Activated CD4-positive, alpha-beta T cell treated with anti-CD3 and anti-CD28 coated beads, Interleukin-2, amount 10 ng/mL, durations not matched to agents 7 days and 5 days (primary cell): ENCODE measurements around the gene TFF1. TPM values are rescaled to one million over a fixed set of nuclear protein-coding genes. Genes with fewer than 3 reads are reported as not detected.

ENCODE experiments used
- CTCF ChIA-PET: fragments of 350-600 bp; sonication (Branson Sonifier 250); formaldehyde crosslinking; loops from one replicate; lab custom pipeline; 2021; ENCODE audit warnings: antibody characterized with exemption; lab: Charles Lee
- POLR2A ChIA-PET: fragments of 350-600 bp; sonication (Branson Sonifier 250); formaldehyde crosslinking; loops from one replicate; lab custom pipeline; 2021; ENCODE audit warnings: antibody characterized with exemption; lab: Charles Lee
- DNase-seq: peaks from one replicate; pipeline ENCODE4 v3.0.0-alpha.2; 2020
- H3K27ac Mint-ChIP-seq: one replicate; pipeline ENCODE4 v1.8.0; 2021; ENCODE audit warnings: mild to moderate bottlenecking, moderate library complexity, mixed read lengths
- H3K27me3 Mint-ChIP-seq: one replicate; pipeline ENCODE4 v1.8.0; 2021; ENCODE audit warnings: mixed read lengths
- H3K36me3 Mint-ChIP-seq: one replicate; pipeline ENCODE4 v1.8.0; 2021; ENCODE audit warnings: low read depth, mixed read lengths
- H3K4me1 Mint-ChIP-seq: one replicate; pipeline ENCODE4 v1.8.0; 2021; ENCODE audit warnings: mixed read lengths
- H3K4me3 Mint-ChIP-seq: one replicate; pipeline ENCODE4 v1.8.0; 2021; ENCODE audit warnings: mild to moderate bottlenecking, moderate library complexity, mixed read lengths
- H3K9me3 Mint-ChIP-seq: one replicate; pipeline ENCODE4 v1.8.0; 2021; ENCODE audit warnings: mixed read lengths
- total RNA-seq, 2 experiments: library from RNA; stranded (reverse); gene quantifications; one replicate each; pipeline ENCODE4 v1.2.3, GENCODE V29; 2021

TFF1 gene
- total RNA-seq, 2 experiments from 2014 or later: not detected

GRCh38 chr21:42352441-42353095 is 13.8 kb downstream of the TFF1 start:
- no peak for DNase-seq
- H3K9me3 Mint-ChIP-seq: peaks cover 22% of the 10 kb centered on the region
- peaks cover 2% of the 10 kb centered on the region for H3K4me1 Mint-ChIP-seq
- H3K27me3 Mint-ChIP-seq: peaks cover 5% of the 10 kb centered on the region
- peaks cover 3% of the 10 kb centered on the region for H3K36me3 Mint-ChIP-seq
- no peak overlapping the region for H3K4me3 Mint-ChIP-seq
- ChIA-PET POLR2A (no interaction called here), CTCF (interaction anchor here (0.9 to 1.5 kb wide), 3 partner anchors 10 to 42 kb away, joined by 3 to 4 read pairs (median 3); no protein-coding TSS in a partner anchor)
- H3K27ac Mint-ChIP-seq: no peak overlapping the region

DNA sequence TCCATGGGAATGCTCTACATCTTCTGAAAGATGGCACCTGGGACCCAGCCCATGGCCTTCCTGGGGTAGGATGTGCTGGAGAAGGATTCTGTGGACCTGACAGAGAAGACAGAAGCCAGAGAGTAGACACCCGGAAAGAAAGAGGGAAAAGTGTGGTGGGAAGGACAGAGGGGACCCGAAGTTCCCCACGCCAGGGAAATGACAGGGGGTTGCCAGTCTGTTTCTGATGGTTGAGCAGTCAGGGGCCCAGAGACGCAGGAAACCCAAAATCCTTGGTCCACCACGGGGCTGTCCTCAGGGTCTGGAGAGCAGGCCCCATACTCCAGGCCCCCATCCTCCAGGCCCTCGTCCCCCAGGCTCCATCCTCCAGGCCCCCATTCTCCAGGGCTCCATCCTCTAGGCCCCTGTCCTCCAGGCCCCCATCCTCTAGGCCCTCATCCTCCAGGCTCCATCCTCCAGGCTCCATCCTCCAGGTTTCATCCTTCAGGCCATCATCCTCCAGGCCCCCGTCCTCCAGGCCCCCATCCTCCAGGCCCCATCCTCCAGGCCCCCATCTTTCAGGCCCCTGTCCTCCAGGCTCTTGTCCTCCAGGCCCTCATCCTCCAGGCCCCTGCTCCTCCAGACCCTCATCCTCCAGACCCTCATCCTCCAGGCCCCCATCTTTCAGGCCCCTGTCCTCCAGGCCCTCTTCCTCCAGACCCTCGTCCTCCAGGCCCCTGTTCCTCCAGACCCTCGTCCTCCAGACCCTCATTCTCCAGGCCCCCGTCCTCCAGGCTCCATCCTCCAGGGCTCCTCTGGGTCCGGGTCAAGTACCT is 14.5 kb downstream of the TFF1 start:
- Mint-ChIP-seq H3K27me3 (peaks cover 5% of the 10 kb centered on the region), H3K4me3 (no peak overlapping the region), H3K36me3 (peaks cover 3% of the 10 kb centered on the region), H3K9me3 (peaks cover 16% of the 10 kb centered on the region), H3K4me1 (no peaks in the 10 kb centered on the region), H3K27ac (no peak overlapping the region)
- ChIA-PET CTCF (interaction anchor here (1.5 kb wide), 1 partner anchor 41 kb away, joined by 3 read pairs; no protein-coding TSS in a partner anchor), POLR2A (no interaction called here)
- DNase-seq: no peak

- H3K9me3 Mint-ChIP-seq: peaks cover 15% of the 10 kb centered on the region
- ChIA-PET CTCF (no interaction called here), POLR2A (no interaction called here)
- DNase-seq: no peak
- no peak within 1 kb of the TSS for H3K4me3 Mint-ChIP-seq
- no peak within 1 kb of the TSS for H3K27ac Mint-ChIP-seq
- H3K27me3 Mint-ChIP-seq: peaks cover 5% of the 10 kb centered on the region
- H3K4me1 Mint-ChIP-seq: no peaks in the 10 kb centered on the region
- peaks cover 3% of the 10 kb centered on the region for H3K36me3 Mint-ChIP-seq
Measured at GRCh38 chr21:42350927-42351426, 15.4 kb downstream of the TFF1 start, which contains the start of gene TFF2. Gene TFF2 (minus strand): TSS chr21:42350994. CDS start chr21:42350957, 37 bp downstream.

DNA sequence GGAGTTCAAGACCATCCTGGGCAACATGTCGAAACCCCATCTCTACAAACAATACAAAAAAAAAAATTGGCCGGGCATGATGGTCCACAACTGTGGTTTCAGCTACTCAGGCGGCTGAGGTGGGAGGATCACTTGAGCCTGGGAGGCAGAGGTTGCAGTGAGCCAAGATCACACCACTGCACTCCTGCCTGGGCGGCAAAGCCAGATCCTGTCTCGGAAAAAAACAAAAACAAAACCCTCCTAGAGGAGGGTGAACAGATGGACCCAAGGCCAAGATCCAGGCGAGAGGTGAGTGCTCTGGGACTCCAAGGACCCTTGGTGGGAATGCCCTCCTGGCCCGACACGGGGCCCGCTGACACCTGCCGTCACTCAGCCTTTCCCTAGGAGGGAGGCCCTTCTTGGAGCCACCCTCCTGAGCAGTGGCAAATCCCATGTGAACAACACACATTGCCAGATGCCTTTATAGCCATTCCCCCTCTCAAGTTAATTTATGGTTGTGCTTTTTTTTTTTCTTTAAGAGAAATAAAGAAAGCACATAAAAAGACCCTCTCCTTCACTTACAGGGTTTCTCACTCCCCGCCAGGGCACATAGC is 15.9 kb downstream of the TFF1 start:
- Mint-ChIP-seq H3K36me3 (no peaks in the 10 kb centered on the region), H3K27me3 (peaks cover under 1% of the 10 kb centered on the region), H3K4me1 (no peaks in the 10 kb centered on the region), H3K27ac (no peak overlapping the region), H3K4me3 (no peak overlapping the region), H3K9me3 (peaks cover 11% of the 10 kb centered on the region)
- CTCF ChIA-PET: interaction anchor here (0.6 kb wide), 2 partner anchors 48 to 81 kb away, joined by 3 read pairs; no protein-coding TSS in a partner anchor
- no peak for DNase-seq
- POLR2A ChIA-PET: no interaction called here

DNA sequence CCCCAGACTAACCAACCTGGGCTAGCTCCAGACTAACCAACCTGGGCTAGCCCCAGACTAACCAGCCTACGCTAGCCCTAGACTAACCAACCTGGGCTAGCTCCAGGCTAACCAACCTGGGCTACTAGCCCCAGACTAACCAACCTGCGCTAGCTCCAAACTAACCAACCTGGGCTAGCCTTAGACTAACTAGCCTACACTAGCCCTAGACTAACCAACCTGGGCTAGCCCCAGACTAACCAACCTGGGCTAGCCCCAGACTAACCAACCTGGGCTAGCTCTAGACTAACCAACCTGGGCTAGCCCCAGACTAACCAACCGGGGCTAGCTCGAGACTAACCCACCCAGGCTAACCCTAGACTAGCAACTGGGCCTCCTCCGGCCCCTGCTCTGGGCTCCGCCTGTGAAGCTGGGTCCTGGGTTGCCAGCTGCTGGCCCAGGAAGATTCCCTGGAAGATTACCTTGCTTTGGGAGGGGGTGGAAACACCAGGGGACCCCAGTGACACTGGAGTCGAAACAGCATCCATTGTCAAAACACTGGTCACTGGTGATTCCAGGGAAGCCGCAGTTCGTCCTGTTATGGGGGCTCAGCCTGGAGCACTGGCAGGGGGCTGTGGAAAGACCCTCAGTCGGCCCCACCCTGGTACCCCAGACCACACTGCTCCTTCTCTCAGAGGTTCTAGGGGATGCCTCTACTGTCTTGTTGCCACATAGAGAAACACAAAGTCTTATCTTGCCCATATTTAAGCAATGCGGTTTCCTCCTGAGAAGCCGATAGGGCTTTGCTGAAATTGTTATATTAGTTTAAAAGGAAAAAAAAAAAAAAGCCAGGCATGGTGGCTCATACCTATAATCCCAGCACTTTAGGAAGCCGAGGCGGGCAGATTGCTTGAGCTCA is 16.7 kb downstream of the TFF1 start:
- ChIA-PET CTCF (interaction anchor here (0.6 to 1.2 kb wide), 3 partner anchors 33 to 82 kb away, joined by 3 read pairs; no protein-coding TSS in a partner anchor), POLR2A (no interaction called here)
- Mint-ChIP-seq H3K4me1 (no peaks in the 10 kb centered on the region), H3K27ac (no peak overlapping the region), H3K9me3 (peaks cover 8% of the 10 kb centered on the region), H3K27me3 (no peaks in the 10 kb centered on the region), H3K4me3 (no peak overlapping the region), H3K36me3 (no peaks in the 10 kb centered on the region)
- DNase-seq: no peak

- H3K4me1 Mint-ChIP-seq: no peaks in the 10 kb centered on the region
- no peak overlapping the region for H3K27ac Mint-ChIP-seq
- DNase-seq: no peak
- no peaks in the 10 kb centered on the region for H3K36me3 Mint-ChIP-seq
- CTCF ChIA-PET: interaction anchor here (1.2 kb wide), 1 partner anchor 34 kb away, joined by 3 read pairs; no protein-coding TSS in a partner anchor
- POLR2A ChIA-PET: no interaction called here
- peaks cover 5% of the 10 kb centered on the region for H3K9me3 Mint-ChIP-seq
- no peak overlapping the region for H3K4me3 Mint-ChIP-seq
- H3K27me3 Mint-ChIP-seq: no peaks in the 10 kb centered on the region
Measured at GRCh38 chr21:42348762-42349161, 17.6 kb downstream of the TFF1 start.

GRCh38 chr21:42347601-42348327 is 18.6 kb downstream of the TFF1 start:
- Mint-ChIP-seq H3K4me1 (no peaks in the 10 kb centered on the region), H3K36me3 (no peaks in the 10 kb centered on the region), H3K9me3 (no peaks in the 10 kb centered on the region), H3K4me3 (no peak overlapping the region), H3K27ac (no peak overlapping the region), H3K27me3 (no peaks in the 10 kb centered on the region)
- CTCF ChIA-PET: no interaction called here
- DNase-seq: no peak
- POLR2A ChIA-PET: no interaction called here

GRCh38 chr21:42346866-42347600 is 19.3 kb downstream of the TFF1 start:
- Mint-ChIP-seq H3K27ac (no peak overlapping the region), H3K4me3 (no peak overlapping the region), H3K36me3 (no peaks in the 10 kb centered on the region), H3K27me3 (no peaks in the 10 kb centered on the region), H3K4me1 (no peaks in the 10 kb centered on the region), H3K9me3 (no peaks in the 10 kb centered on the region)
- CTCF ChIA-PET: interaction anchor here (1.6 kb wide), 1 partner anchor 57 kb away, joined by 3 read pairs; the partner anchor contains the start of gene UBASH3A
- POLR2A ChIA-PET: no interaction called here
- no peak for DNase-seq

DNA sequence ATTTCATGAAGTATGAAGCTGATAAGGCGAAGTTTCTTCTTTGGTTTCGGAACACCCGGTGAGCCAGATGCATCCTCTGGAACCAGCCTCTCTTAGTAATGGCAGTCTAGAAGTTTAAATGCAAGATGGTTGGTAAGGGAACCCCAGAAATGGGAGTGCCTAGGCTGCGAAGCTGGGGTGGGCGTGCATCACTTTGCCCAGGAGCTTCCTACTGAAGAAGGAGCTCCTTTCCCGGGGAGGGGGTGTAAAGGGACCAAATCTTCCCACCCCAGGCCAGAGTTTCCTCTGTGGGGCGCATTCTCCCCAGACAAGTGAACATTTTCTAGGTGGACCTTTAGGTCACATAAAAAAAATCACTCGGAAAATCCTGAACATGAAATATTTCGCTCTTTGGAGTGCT is 19.9 kb downstream of the TFF1 start:
- Mint-ChIP-seq H3K27ac (no peak overlapping the region), H3K27me3 (no peaks in the 10 kb centered on the region), H3K36me3 (no peaks in the 10 kb centered on the region), H3K4me3 (no peak overlapping the region), H3K9me3 (no peaks in the 10 kb centered on the region), H3K4me1 (no peaks in the 10 kb centered on the region)
- DNase-seq: no peak
- ChIA-PET CTCF (interaction anchor here (1.6 kb wide), 1 partner anchor 58 kb away, joined by 3 read pairs; the partner anchor contains the start of gene UBASH3A), POLR2A (no interaction called here)

DNA sequence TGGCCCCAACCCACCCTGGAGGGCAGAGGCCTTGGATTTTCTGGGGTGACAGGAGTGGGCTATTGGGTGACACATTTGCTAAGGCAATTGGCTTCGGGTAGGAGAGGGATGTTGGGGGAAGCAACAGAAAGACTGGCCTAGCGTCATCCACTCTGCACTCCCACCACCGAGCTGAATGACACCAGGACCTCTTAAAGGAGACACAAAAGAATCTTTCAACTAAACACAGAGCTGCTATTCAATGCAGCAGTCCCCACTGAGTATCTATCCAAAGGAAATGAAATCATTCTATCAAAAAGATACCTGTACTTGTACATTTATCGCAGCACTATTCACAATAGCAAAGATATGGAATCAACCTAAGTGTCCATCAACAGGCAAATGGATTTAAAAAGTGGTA is 21.7 kb downstream of the TFF1 start:
- CTCF ChIA-PET: no interaction called here
- POLR2A ChIA-PET: no interaction called here
- H3K27me3 Mint-ChIP-seq: no peaks in the 10 kb centered on the region
- no peak for DNase-seq
- no peak overlapping the region for H3K4me3 Mint-ChIP-seq
- H3K4me1 Mint-ChIP-seq: no peaks in the 10 kb centered on the region
- H3K36me3 Mint-ChIP-seq: no peaks in the 10 kb centered on the region
- H3K9me3 Mint-ChIP-seq: no peaks in the 10 kb centered on the region
- H3K27ac Mint-ChIP-seq: no peak overlapping the region

GRCh38 chr21:42343963-42344510 is 22.3 kb downstream of the TFF1 start:
- CTCF ChIA-PET: no interaction called here

More at GRCh38 chr21:42343963-42344510, 22.3 kb downstream of the TFF1 start:
- Mint-ChIP-seq H3K4me3 (no peak overlapping the region), H3K9me3 (no peaks in the 10 kb centered on the region), H3K4me1 (no peaks in the 10 kb centered on the region), H3K36me3 (no peaks in the 10 kb centered on the region), H3K27ac (no peak overlapping the region), H3K27me3 (no peaks in the 10 kb centered on the region)
- DNase-seq: no peak
- POLR2A ChIA-PET: no interaction called here
